KMS-11 (cell line): ENCODE measurements around the gene CCDC178.

Experiments
- H2AFZ ChIP-seq: fragments of 200-600 bp; sonication (generic); 2 replicates; pipeline ENCODE4 v1.6.1; 2016; ENCODE audit warnings: antibody characterized with exemption, mixed run types, low read depth
- H3K27ac ChIP-seq: fragments of 200-600 bp; sonication (generic); 2 replicates; pipeline ENCODE4 v1.6.1; 2016; ENCODE audit warnings: mild to moderate bottlenecking, mixed run types
- H3K27me3 ChIP-seq: fragments of 200-600 bp; sonication (generic); 2 replicates; pipeline ENCODE4 v1.6.1; 2017; ENCODE audit warnings: mild to moderate bottlenecking, low read depth, mixed run types, moderate library complexity; ENCODE audit not compliant: insufficient read depth
- H3K36me3 ChIP-seq: fragments of 200-600 bp; sonication (generic); 2 replicates; pipeline ENCODE4 v1.6.1; 2017; ENCODE audit warnings: mild to moderate bottlenecking, mixed run types; ENCODE audit not compliant: insufficient read depth
- H3K4me1 ChIP-seq: fragments of 200-600 bp; sonication (generic); 2 replicates; pipeline ENCODE4 v1.6.1; 2016; ENCODE audit warnings: mild to moderate bottlenecking, low read depth, mixed run types; ENCODE audit not compliant: poor library complexity, severe bottlenecking
- H3K4me2 ChIP-seq: fragments of 200-600 bp; sonication (generic); 2 replicates; pipeline ENCODE4 v1.7.0; 2016; ENCODE audit warnings: mild to moderate bottlenecking, mixed run types
- H3K4me3 ChIP-seq: fragments of 200-600 bp; sonication (generic); IDR thresholded peaks from 2 replicates; pipeline ENCODE4 v1.6.1; 2017; ENCODE audit warnings: low read depth, low read length, mixed read lengths; ENCODE audit not compliant: insufficient read depth
- H3K79me2 ChIP-seq: fragments of 200-600 bp; sonication (generic); 2 replicates; pipeline ENCODE4 v1.6.1; 2016; ENCODE audit warnings: low read depth, mixed run types; ENCODE audit not compliant: insufficient read depth
- H3K9ac ChIP-seq: fragments of 200-600 bp; sonication (generic); 2 replicates; pipeline ENCODE4 v1.6.1; 2016; ENCODE audit warnings: mild to moderate bottlenecking, mixed run types
- H4K20me1 ChIP-seq: fragments of 200-600 bp; sonication (generic); 2 replicates; pipeline ENCODE4 v1.6.1; 2016; ENCODE audit warnings: mild to moderate bottlenecking, mixed run types; ENCODE audit not compliant: insufficient read depth
- CTCF ChIP-seq: fragments of 200-600 bp; sonication (generic); conservative IDR thresholded peaks from 2 replicates; pipeline ENCODE4 v1.6.1; 2017; ENCODE audit warnings: low read depth, mild to moderate bottlenecking, antibody characterized with exemption, low read length, moderate library complexity, mixed read lengths

CCDC178 gene

GRCh38 chr18:32974421-32975162 lies 465.9 kb downstream of the CCDC178 start:
- H2AFZ ChIP-seq = no peak overlapping the region

GRCh38 chr18:32968248-32968647 lies 472.3 kb downstream of the CCDC178 start:
- H3K79me2 ChIP-seq = no peaks in the 10 kb centered on the region
- no peak overlapping the region for H2AFZ ChIP-seq
- no peaks in the 10 kb centered on the region for H3K27me3 ChIP-seq
- no peak for TF ChIP-seq CTCF
- no peaks in the 10 kb centered on the region for H3K4me1 ChIP-seq
- no peaks in the 10 kb centered on the region for H4K20me1 ChIP-seq
- no peak overlapping the region for H3K4me3 ChIP-seq
- H3K4me2 ChIP-seq = no peak overlapping the region
- no peak overlapping the region for H3K9ac ChIP-seq
- no peak overlapping the region for H3K27ac ChIP-seq
- H3K36me3 ChIP-seq = no peaks in the 10 kb centered on the region

More at GRCh38 chr18:32974421-32975162, 465.9 kb downstream of the CCDC178 start:
- Histone ChIP-seq H3K27me3 (no peaks in the 10 kb centered on the region), H3K36me3 (no peaks in the 10 kb centered on the region), H3K9ac (no peak overlapping the region), H3K4me1 (no peaks in the 10 kb centered on the region), H3K79me2 (no peaks in the 10 kb centered on the region), H3K27ac (no peak overlapping the region), H3K4me3 (no peak overlapping the region), H3K4me2 (no peak overlapping the region), H4K20me1 (no peaks in the 10 kb centered on the region)
- TF ChIP-seq CTCF = no peak

GRCh38 chr18:32966141-32966540 lies 474.4 kb downstream of the CCDC178 start:
- H2AFZ ChIP-seq = no peak overlapping the region
- no peak overlapping the region for H3K27ac ChIP-seq
- H3K4me1 ChIP-seq = no peaks in the 10 kb centered on the region
- TF ChIP-seq CTCF = no peak
- no peak overlapping the region for H3K4me2 ChIP-seq
- H3K79me2 ChIP-seq = no peaks in the 10 kb centered on the region
- H3K9ac ChIP-seq = no peak overlapping the region
- no peaks in the 10 kb centered on the region for H3K27me3 ChIP-seq
- no peaks in the 10 kb centered on the region for H4K20me1 ChIP-seq
- H3K36me3 ChIP-seq = no peaks in the 10 kb centered on the region
- H3K4me3 ChIP-seq = no peak overlapping the region

- no peak overlapping the region for H3K9ac ChIP-seq
- no peaks in the 10 kb centered on the region for H3K36me3 ChIP-seq
- H4K20me1 ChIP-seq = no peaks in the 10 kb centered on the region
- no peaks in the 10 kb centered on the region for H3K79me2 ChIP-seq
- no peaks in the 10 kb centered on the region for H3K27me3 ChIP-seq
- TF ChIP-seq CTCF = no peak
- H2AFZ ChIP-seq = no peak overlapping the region
- H3K4me3 ChIP-seq = no peak overlapping the region
- H3K4me2 ChIP-seq = no peak overlapping the region
- H3K27ac ChIP-seq = no peak overlapping the region
- no peaks in the 10 kb centered on the region for H3K4me1 ChIP-seq
Observed at GRCh38 chr18:32961538-32961937, 479.0 kb downstream of the CCDC178 start.
